Activated CD4-positive, alpha-beta T cell treated with anti-CD3 and anti-CD28 coated beads for 24 hours (primary cell): Measurements from ENCODE around the gene COX5A.

ENCODE experiments used
- DNase-seq, 2 donors: peaks; one replicate each; pipeline ENCODE4 v3.0.0-alpha.2; 2020; ENCODE audit warnings: low read depth in 2 of 2

The COX5A gene

GRCh38 chr15:74937590-74938371 is at the start of gene COX5A:
COX5A (minus strand) TSS chr15:74938073; CDS start chr15:74938014, 59 bp downstream.
- DNase-seq, result peak; percentile 81 to 84

- peak; percentile 29 to 33 for DNase-seq
These were observed 45.9 kb upstream of the COX5A start for GRCh38 chr15:74983725-74984231.

- DNase-seq, result no peak
These were observed 44.3 kb upstream of the COX5A start for GRCh38 chr15:74982183-74982582.

- peak in 1 of 2 donors; percentile 37 for DNase-seq
These were observed 40.6 kb upstream of the COX5A start for GRCh38 chr15:74978503-74978902.

- no peak for DNase-seq
These were observed 40.2 kb upstream of the COX5A start for GRCh38 chr15:74978077-74978476.

- no peak for DNase-seq
These were observed 39.7 kb upstream of the COX5A start for GRCh38 chr15:74977599-74977998.

GRCh38 chr15:74976159-74976558 is 38.3 kb upstream of the COX5A start:
- no peak for DNase-seq

- DNase-seq, result no peak
These were observed 29.8 kb upstream of the COX5A start for GRCh38 chr15:74967670-74968069.

- DNase-seq, result no peak
These were observed 26.9 kb upstream of the COX5A start for GRCh38 chr15:74964794-74965193.

- DNase-seq, result no peak
These were observed 25.3 kb upstream of the COX5A start for GRCh38 chr15:74963213-74963612.

- DNase-seq, result no peak
These were observed 24.8 kb upstream of the COX5A start for GRCh38 chr15:74962671-74963070.

GRCh38 chr15:74962219-74962618 is 24.3 kb upstream of the COX5A start:
- no peak for DNase-seq

GRCh38 chr15:74961616-74962015 is 23.7 kb upstream of the COX5A start:
- DNase-seq, result no peak

GRCh38 chr15:74960995-74961588 is 23.2 kb upstream of the COX5A start:
- no peak for DNase-seq

GRCh38 chr15:74960286-74960685 is 22.4 kb upstream of the COX5A start:
- DNase-seq, result no peak

- DNase-seq, result no peak
These were observed 21.7 kb upstream of the COX5A start for GRCh38 chr15:74959586-74959939.

GRCh38 chr15:74958908-74959585 is 21.2 kb upstream of the COX5A start:
- DNase-seq, result no peak

- no peak for DNase-seq
These were observed 20.5 kb upstream of the COX5A start for GRCh38 chr15:74958320-74958907.

- no peak for DNase-seq
These were observed 19.7 kb upstream of the COX5A start for GRCh38 chr15:74957476-74958035.

GRCh38 chr15:74956648-74957475 is 19.0 kb upstream of the COX5A start, which contains the start of gene RPP25:
RPP25 (minus strand) TSS chr15:74956772; CDS start chr15:74956583, 189 bp downstream.
- DNase-seq, result peak; percentile 58 to 68
